Right lung (tissue), 5 donors: ENCODE measurements around the gene RAE1. TPM values are rescaled to one million over a fixed set of nuclear protein-coding genes. Genes with fewer than 3 reads are reported as not detected.

Experiments used
- DNase-seq, 2 donors: peaks; one replicate each; pipeline ENCODE4 v3.0.0-alpha.2; 2013
- polyA plus RNA-seq, 5 donors: library from polyadenylated mRNA; unstranded; fragments of 120-200 nt; gene quantifications; one replicate each; pipeline versions ENCODE4 v1.2.1 to v1.2.3, GENCODE V29; 2013; ENCODE audit warnings: inconsistent platforms in 1 of 5, low replicate concordance in 1 of 5; ENCODE audit not compliant: insufficient read length in 5 of 5, insufficient read depth in 1 of 5

RAE1 gene
- polyA plus RNA-seq, 5 donors: 43.0 to 55.2 (median 51.9) TPM

GRCh38 chr20:57398901-57399535 is 48.0 kb downstream of the RAE1 start:
- no peak for DNase-seq

DNA sequence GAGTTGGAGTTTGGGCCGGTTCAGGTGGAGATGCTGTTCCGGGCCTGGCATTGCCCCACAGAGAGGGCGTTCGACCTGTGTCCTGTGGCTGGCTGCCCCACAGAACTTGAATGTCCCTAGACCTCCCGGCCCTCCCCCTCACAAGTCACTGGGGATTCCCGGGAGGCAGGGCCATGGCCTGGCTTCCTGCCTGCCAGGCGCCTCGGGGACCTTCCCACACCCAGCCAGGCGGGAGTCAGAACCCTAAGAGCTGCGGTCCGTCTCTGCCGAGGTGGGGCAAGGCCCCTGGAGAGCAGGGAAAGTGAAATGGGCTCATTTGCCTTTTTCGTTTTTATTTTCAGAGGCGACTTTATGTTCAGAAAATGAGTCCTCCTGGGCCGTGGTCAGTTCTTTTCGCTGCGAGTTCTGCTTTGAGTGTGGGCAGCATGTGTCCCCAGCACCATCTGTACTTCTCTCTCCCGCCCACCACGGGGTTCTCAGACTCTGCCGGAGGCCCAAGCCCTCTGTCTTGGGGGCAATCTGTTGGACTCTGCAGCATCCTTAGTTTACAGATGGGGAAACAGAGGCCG is 48.6 kb downstream of the RAE1 start:
- DNase-seq: no peak

- DNase-seq: no peak
Observed at GRCh38 chr20:57400231-57400701, 49.2 kb downstream of the RAE1 start.

- no peak for DNase-seq
Observed at GRCh38 chr20:57400821-57401564, 49.9 kb downstream of the RAE1 start.

DNA sequence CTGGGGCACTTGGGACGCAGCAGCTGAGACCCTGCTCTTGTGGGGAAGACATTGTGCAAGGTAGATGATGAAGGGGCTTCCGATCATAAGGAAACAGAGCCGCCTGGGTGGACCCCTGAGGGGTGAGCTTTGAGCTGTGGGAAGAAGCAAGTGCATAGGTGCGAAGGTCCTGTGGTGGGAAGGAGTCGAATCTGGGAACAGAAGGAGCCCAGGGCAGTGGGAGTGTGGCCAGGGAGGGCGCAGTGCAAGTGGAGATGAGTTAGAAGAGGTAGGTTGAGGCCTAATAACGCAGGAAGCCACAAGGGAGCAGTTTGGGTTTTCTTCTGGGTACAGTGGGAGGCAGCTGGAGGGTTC is 50.5 kb downstream of the RAE1 start:
- no peak for DNase-seq

DNA sequence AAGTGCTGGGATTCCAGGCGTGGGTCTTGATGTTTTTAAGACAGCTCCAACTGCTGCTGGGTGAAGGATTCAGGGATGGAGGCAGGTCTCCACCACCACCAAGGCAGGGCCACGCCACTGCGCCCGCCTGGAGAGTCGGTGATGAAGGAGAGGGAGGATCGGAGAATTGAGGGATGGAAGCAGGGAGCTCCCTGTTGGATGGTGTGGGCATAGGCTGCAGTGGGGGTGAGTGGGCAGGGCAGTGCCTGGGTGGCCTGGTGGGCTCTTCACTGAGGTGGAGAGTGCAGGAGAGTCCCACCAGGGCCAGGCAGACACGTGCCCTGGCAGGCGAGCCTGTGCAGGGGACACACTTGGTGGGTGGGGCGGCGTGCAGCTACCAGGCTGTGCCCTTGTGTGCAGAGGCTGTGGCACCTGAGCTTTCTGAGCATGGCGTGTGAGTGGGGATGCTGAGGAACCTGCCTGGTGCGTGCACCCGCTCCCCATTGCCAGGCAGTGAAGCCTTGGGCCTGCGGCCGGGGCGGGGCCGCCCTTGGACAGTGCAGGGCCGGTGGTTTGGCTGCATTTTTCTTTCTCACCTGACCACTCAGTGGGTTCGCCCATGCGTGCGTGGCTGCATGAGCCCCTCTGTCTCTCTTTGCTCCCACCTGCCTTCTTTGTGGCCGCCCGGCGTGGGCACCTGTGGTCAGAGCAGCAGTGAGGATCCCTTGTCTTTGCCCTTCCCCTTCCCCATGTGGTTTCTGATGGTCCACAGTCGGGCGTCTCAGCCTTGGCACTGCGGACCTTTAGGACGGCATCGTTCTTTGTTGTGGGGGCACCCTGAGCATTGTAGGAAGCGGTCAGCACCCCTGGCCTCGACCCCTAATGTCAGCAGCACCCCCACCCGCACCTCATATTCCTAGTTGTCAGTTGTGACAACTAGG is 51.4 kb downstream of the RAE1 start:
- no peak for DNase-seq

DNA sequence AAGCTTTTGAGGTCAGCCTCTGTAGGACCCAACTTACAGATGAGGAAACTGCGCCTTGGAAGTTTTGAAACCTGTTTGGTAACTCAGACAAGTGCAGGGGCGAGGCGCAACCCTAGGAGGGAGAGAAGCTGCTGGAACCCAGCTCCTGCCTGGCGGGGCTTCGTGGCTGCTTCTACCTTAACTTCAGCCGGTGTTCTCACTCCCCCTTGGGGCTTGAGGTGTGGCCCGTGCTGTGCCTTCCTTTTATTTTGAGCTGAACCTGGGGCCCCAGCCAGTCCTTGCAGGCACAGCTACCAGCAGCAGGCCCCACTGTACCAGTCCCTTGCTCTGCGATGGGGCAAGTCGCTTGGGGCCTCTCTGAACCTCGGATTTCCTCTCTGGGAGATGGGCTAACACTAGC is 52.2 kb downstream of the RAE1 start:
- DNase-seq: no peak

DNA sequence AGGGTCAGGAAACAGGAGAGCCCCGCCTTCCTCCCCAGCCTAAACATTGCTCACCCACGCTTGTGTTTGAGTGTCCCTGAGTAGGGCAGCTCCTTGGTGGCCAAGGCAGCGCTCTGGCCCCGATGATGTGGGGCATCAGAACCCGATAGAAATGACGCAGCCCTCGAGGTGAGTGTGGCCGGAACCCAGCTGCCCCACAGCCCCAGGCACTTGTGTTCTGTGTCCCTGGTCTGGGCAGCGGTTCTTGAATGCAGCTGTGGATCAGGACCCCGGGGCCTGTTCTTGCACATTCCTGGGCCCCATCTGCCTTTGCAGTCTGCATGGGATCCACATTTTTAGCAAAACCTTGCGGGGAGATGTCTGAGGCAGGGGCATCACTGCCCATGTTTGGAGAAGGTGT is 53.0 kb downstream of the RAE1 start:
- DNase-seq: no peak

- DNase-seq: no peak
Observed at GRCh38 chr20:57404419-57405072, 53.5 kb downstream of the RAE1 start.

GRCh38 chr20:57405236-57406016 is 54.4 kb downstream of the RAE1 start:
- no peak for DNase-seq

DNA sequence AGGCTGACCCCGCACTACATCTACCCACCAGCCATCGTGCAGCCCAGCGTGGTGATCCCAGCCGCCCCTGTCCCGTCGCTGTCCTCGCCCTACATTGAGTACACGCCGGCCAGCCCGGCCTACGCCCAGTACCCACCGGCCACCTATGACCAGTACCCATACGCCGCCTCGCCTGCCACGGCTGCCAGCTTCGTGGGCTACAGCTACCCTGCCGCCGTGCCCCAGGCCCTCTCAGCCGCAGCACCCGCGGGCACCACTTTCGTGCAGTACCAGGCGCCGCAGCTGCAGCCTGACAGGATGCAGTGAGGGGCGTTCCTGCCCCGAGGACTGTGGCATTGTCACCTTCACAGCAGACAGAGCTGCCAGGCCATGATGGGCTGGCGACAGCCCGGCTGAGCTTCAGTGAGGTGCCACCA is 56.5 kb downstream of the RAE1 start:
- DNase-seq: no peak

DNA sequence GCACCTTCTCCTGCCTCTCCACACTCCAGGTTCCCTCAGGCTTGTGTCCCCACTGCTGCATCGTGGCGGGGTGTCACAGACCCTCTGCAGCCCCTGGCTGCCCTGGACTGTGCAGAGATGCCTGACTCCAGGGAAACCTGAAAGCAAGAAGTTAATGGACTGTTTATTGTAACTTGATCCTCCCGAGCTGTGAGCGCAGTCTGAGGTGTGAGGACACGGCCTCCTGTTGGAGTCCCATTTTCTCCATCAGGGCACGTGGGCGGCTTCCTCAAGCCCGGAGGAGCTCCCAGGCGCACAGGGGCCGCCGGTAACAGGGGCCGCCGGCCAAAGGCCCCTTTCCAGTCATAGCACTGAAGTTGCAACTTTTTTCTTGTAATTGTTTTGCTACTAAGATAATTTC is 57.1 kb downstream of the RAE1 start:
- DNase-seq: no peak

DNA sequence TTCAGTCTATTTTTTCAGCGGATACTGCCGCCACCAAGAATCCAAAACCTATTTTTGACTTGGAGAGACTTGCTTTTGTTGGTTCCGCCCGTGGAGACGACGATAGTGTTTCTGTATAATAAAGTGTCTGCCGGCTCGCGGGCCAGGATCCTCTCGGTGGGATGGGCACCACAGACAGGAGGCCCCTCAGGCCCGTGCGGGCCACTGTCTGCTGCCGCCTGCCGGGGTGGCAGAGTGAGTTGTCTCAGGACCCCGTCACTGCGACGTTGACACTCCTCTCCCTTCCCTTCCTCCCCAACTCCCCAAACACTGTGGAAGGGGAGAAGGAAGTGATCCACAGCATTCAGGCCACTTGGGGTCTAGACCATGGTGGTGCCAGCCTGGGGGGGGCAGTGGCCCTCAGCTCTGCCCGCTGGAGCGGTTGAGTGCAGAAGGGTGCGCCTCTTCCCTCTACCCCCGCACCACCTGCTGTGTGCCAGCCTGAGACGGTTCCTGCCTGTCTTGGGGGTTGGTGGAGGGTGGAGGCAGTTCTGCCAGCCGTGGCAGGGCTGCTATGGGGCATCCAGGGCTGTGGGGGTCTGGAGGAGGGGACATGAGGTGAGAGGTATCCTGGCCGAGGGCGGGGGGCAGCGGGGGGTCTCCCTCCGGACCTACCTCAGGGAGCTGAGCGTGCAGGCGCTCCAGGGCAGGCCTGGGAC is 57.6 kb downstream of the RAE1 start:
- no peak for DNase-seq

DNA sequence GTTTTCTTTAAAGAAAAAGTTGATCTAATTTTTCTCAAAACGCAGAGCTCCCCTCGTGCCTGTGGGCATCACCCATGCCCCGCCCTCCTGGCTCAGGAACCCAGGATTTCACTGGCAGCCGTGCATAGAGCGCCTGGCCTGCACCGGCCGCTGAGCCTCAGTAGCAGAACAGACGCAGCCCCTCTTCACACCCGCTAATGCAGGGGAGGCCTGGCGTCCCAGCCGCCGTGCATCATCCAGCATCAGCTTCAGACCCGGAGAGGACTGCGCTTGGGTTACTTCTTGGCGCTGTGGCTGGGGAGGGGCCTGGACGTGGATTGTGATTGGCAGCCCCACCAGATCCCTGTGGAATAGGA is 58.2 kb downstream of the RAE1 start:
- DNase-seq: no peak

DNA sequence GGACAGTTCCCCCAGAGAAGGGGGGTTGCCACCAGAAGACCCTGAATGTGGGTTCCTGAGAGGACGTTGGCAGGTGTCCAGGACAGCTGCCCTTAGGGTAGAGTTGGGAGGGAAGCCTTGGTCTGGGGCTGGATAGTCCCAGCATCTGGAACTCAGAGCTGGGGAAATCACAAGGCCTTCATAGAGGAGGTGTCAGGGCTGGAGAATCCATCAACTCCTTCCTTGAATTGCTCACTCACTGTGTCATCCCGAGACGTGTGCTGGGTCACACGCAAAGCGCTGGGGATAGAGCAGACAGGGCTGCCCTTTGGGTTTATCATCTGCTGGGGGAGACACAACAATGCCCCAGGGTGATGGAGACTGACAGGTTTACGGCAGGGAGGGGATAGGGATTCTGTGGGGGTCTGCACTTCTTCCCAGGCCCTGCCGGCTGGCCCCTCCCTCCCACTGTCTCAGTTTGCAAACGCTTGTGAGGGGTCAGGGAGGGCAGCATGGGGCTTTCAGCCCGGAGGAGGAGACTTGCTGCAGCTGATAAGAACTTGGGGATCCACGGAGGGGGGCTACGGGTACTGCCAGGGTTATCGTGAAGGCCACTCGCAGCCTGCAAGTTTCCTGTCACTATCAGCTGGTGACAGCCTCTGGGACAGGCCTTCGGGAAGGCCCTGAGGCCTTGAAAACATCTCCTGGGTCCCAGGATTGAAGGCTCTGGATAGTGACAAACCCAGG is 58.8 kb downstream of the RAE1 start:
- no peak for DNase-seq

- no peak for DNase-seq
Observed at GRCh38 chr20:57410398-57410920, 59.4 kb downstream of the RAE1 start.

- DNase-seq: no peak
Observed at GRCh38 chr20:57410924-57411323, 59.9 kb downstream of the RAE1 start.

- no peak for DNase-seq
Observed at GRCh38 chr20:57411406-57412283, 60.6 kb downstream of the RAE1 start.
